ENCODE measurements around the gene DNAJB5. TPM values are rescaled to one million over a fixed set of nuclear protein-coding genes. Genes with fewer than 3 reads are reported as not detected.
A peak's percentile ranks its signal among the peaks of the same experiment; 100 is the strongest.

Gene DNAJB5
- total and polyA plus RNA-seq, 9 of the 15 experiments (the other 6 are each of a cell fraction or from before 2014, with no cell fraction given) = 0.15 to 7.4 (median 3.7) TPM

DNA sequence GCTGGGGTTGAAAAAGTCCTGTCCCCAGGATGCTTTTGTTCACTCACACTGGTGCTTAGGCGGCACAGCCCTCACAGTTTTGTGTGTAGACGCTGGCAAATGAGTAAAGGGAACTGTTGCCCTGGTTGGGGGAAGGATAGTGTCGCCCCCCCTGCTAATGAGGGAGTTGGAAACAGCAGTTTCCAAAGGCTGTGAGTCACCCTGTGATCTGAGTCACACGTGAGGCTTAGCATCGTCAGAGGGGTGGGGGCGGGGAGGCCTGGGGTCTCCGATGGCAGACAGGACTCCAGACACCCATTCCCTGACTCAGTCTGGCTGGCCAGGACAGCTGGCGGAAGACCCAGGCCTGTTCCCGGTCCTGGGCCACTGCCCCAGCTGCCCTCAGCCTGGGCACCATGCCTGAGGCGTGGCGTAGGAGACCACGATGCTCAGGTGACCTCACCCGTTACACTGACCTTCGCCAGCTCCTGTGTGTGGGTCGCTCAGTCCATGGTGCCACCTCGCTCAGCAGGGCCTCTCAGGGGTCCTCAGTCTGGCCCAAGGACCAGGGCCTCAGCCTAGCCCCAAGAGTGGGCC lies 2.9 kb downstream of the DNAJB5 start (continued):
- TF ChIP-seq, protein P1, sequence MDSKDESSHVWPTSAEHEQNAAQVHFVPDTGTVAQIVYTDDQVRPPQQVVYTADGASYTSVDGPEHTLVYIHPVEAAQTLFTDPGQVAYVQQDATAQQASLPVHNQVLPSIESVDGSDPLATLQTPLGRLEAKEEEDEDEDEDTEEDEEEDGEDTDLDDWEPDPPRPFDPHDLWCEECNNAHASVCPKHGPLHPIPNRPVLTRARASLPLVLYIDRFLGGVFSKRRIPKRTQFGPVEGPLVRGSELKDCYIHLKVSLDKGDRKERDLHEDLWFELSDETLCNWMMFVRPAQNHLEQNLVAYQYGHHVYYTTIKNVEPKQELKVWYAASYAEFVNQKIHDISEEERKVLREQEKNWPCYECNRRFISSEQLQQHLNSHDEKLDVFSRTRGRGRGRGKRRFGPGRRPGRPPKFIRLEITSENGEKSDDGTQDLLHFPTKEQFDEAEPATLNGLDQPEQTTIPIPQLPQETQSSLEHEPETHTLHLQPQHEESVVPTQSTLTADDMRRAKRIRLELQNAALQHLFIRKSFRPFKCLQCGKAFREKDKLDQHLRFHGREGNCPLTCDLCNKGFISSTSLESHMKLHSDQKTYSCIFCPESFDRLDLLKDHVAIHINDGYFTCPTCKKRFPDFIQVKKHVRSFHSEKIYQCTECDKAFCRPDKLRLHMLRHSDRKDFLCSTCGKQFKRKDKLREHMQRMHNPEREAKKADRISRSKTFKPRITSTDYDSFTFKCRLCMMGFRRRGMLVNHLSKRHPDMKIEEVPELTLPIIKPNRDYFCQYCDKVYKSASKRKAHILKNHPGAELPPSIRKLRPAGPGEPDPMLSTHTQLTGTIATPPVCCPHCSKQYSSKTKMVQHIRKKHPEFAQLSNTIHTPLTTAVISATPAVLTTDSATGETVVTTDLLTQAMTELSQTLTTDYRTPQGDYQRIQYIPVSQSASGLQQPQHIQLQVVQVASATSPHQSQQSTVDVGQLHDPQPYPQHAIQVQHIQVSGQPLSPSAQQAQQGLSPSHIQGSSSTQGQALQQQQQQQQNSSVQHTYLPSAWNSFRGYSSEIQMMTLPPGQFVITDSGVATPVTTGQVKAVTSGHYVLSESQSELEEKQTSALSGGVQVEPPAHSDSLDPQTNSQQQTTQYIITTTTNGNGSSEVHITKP (IDR thresholded peaks at IDR 0.05; ENCODE audit: partially characterized antibody) = peak; percentile 38
- TF ChIP-seq MCM5 (IDR thresholded peaks at IDR 0.05; ENCODE audit: low read depth) = no peak
- TF ChIP-seq DMBX1 (CRISPR knock-in tag; IDR thresholded peaks at IDR 0.05; ENCODE audit: borderline replicate concordance) = no peak; the same call in 1 of the 2 replicates

- intact Hi-C loops (cut with micrococcal nuclease) (no loop called here), in situ Hi-C loops (cut with MboI) (no loop called here)
- CTCF ChIA-PET (ENCODE audit: low intra/inter-chr PET ratio) = interaction anchor here (1.2 kb wide), 1 partner anchor 94 kb away, joined by 3 read pairs; no protein-coding TSS in a partner anchor
- H3K4me2 ChIP-seq (ENCODE audit: insufficient read depth, low read length) = peak overlapping the region; percentile 27
- H3K9me1 ChIP-seq (ENCODE audit: control insufficient read depth, insufficient read depth, low read length) = peaks cover 9% of the 10 kb centered on the region
- no peak overlapping the region for H2AFZ ChIP-seq (ENCODE audit: low read depth, low read length)
- H3K9ac ChIP-seq (ENCODE audit: insufficient read depth in 1 of 2, low read depth in 2 of 2, low read length in 2 of 2) = peak overlapping the region in 1 of 2 experiments; percentile 0; a peak in 1 of 4 replicates
- ATAC-seq (no peak), DNase-seq (ENCODE audit: extremely low read depth in 1 of 4, low spot score in 3 of 4) (no peak), FAIRE-seq (no peak)
- no peak overlapping the region for H3K4me3 ChIP-seq
- peaks cover 63 to 64% of the 10 kb centered on the region in 2 experiments for H3K4me1 ChIP-seq (replicated peaks in 1 of 2; ENCODE audit: control insufficient read depth in 2 of 2, insufficient read depth in 2 of 2, low read length in 2 of 2)
- peak overlapping the region; percentile 79; the same call in 2 of the 3 replicates for H3K27ac ChIP-seq (ENCODE audit: extremely low read depth, low read depth, low read length)
- H3K79me2 ChIP-seq (ENCODE audit: control insufficient read depth, insufficient read depth, low read length) = no peaks in the 10 kb centered on the region; the same call in 2 of the 3 replicates
- no peaks in the 10 kb centered on the region for H4K20me1 ChIP-seq (replicated peaks; ENCODE audit: control insufficient read depth, insufficient read depth, low read length)
- no peaks in the 10 kb centered on the region for H3K27me3 ChIP-seq (ENCODE audit: control insufficient read depth in 2 of 2, insufficient read depth in 2 of 2, low read length in 2 of 2)
- 30% methylated on average over 8 of the region's 10 CpGs for WGBS (ENCODE audit: insufficient coverage, low coverage, missing lambda C conversion rate)
- POLR2A ChIA-PET = interaction anchor here (0.6 kb wide), 1 partner anchor 28 kb away, joined by 3 read pairs; no protein-coding TSS in a partner anchor
- peaks cover 5% of the 10 kb centered on the region; the same call in 2 of the 3 replicates for H3K36me3 ChIP-seq (ENCODE audit: control insufficient read depth, insufficient read depth, low read length)
- no TSS peak for BruUV-seq (replicated peaks)
- H3K9me3 ChIP-seq (replicated peaks; ENCODE audit: control insufficient read depth, insufficient read depth, low read depth, low read length) = no peaks in the 10 kb centered on the region
- TF ChIP-seq CGGBP1 (CRISPR knock-in tag; IDR thresholded peaks at IDR 0.05) (no peak), JUN (IDR thresholded peaks at IDR 0.05; ENCODE audit: borderline replicate concordance, low read depth, low read length) (no peak), JUN (CRISPR knock-in tag; IDR thresholded peaks at IDR 0.05; ENCODE audit: borderline replicate concordance) (no peak), C11orf30 (IDR thresholded peaks at IDR 0.05; ENCODE audit: low read depth) (peak; percentile 31; the same call in 1 of the 2 replicates), FOXA3 (CRISPR knock-in tag; conservative IDR thresholded peaks at IDR 0.05 in 1 of 2, IDR thresholded peaks at IDR 0.05 in 1 of 2) (no peak), EHMT2 (IDR thresholded peaks at IDR 0.05) (no peak), ZNF644 (tag; IDR thresholded peaks at IDR 0.05; ENCODE audit: low read depth) (no peak), ADNP (tag; IDR thresholded peaks at IDR 0.05) (no peak), HCFC1 (IDR thresholded peaks at IDR 0.05; ENCODE audit: low read depth, low read length) (no peak), GATA2 (CRISPR knock-in tag; IDR thresholded peaks at IDR 0.05) (no peak), SMARCA4 (IDR thresholded peaks at IDR 0.05) (no peak), ZKSCAN3 (CRISPR knock-in tag; IDR thresholded peaks at IDR 0.05) (no peak), ZNF316 (IDR thresholded peaks at IDR 0.05) (peak; percentile 35; the same call in 1 of the 2 replicates), SNIP1 (IDR thresholded peaks at IDR 0.05; ENCODE audit: low read depth) (no peak), NFYB (IDR thresholded peaks at IDR 0.05; ENCODE audit: extremely low read depth, insufficient read length) (no peak)
Measured at GRCh38 chr9:34993502-34994259, 4.1 kb downstream of the DNAJB5 start.
